HepG2 (cell line): ENCODE data around the gene GAB3. TPM values are rescaled to one million over a fixed set of nuclear protein-coding genes. Genes with fewer than 3 reads are reported as not detected.

Experiments used
- ATAC-seq: fragments of 200-7000 bp; cut with Tn5 transposase; 3 replicates; pipeline ENCODE4 v1.9.1; 2020; ENCODE audit warnings: mild to moderate bottlenecking, moderate library complexity
- BruUV-seq: library from RNA; stranded (reverse); fragments of 400-500 nt; replicated peaks from 2 replicates; lab custom pipeline; 2021; lab: Mats Ljungman, UMichigan
- CTCF ChIA-PET: fragments of 300-600 bp; formaldehyde crosslinking; extraction: SDS; loops from one replicate; lab custom pipeline; 2021; ENCODE audit warnings: low total read pairs, inconsistent platforms, low intra/inter-chr PET ratio; lab: Yijun Ruan, JAX
- POLR2A ChIA-PET: fragments of 350-600 bp; sonication (Branson Sonifier 250); formaldehyde crosslinking; loops from one replicate; lab custom pipeline; 2020; ENCODE audit warnings: antibody characterized with exemption, inconsistent platforms; lab: Yijun Ruan, JAX
- DNase-seq: peaks from one replicate; pipeline ENCODE4 v3.0.0-alpha.2; 2015; ENCODE audit warnings: low spot score
- FAIRE-seq: peaks from 3 replicates; lab custom pipeline; 2011; peaks lifted over from hg19 to GRCh38; lab: Jason Lieb, UNC
- H2AFZ ChIP-seq: one replicate; pipeline ENCODE4 v1.6.1; 2011; ENCODE audit warnings: low read length, inconsistent platforms
- H3K27ac ChIP-seq: fragments of 300-600 bp; 3 replicates; pipeline ENCODE4 v1.8.0; 2011; ENCODE audit warnings: mixed run types, mild to moderate bottlenecking, mixed read lengths, low read length, inconsistent platforms; ENCODE audit not compliant: insufficient read depth; ENCODE audit errors: extremely low read length
- H3K27me3 ChIP-seq, 2 experiments: fragments of 200-600 bp in 1 of 2; 2 replicates in 1 of 2; 3 replicates in 1 of 2; pipeline versions ENCODE4 v1.6.0 to v1.8.0; 2011; ENCODE audit warnings: low read length in 2 of 2, mild to moderate bottlenecking in 2 of 2, moderate library complexity in 2 of 2, inconsistent platforms in 1 of 2; ENCODE audit not compliant: insufficient read depth in 2 of 2, control insufficient read depth in 1 of 2
- H3K36me3 ChIP-seq, 2 experiments: fragments of 200-600 bp in 1 of 2; replicated peaks in 1 of 2; 2 replicates in 1 of 2; 3 replicates in 1 of 2; pipeline versions ENCODE4 v1.5.1 to v1.8.0; 2011; ENCODE audit warnings: low read length in 2 of 2, inconsistent platforms in 1 of 2; ENCODE audit not compliant: insufficient read depth in 2 of 2, control insufficient read depth in 1 of 2
- H3K4me1 ChIP-seq: 2 replicates; pipeline ENCODE4 v1.5.1; 2012; ENCODE audit warnings: low read length, inconsistent platforms; ENCODE audit not compliant: insufficient read depth
- H3K4me2 ChIP-seq: 2 replicates; pipeline ENCODE4 v1.6.0; 2011; ENCODE audit warnings: low read depth, low read length, inconsistent platforms
- H3K4me3 ChIP-seq, 3 experiments: fragments of 200-600 bp in 1 of 3; sonication (generic), shearing (Covaris generic) in 1 of 3; replicated peaks in 1 of 3; 2 replicates each; pipeline ENCODE4 v1.5.1; 2011 to 2016; ENCODE audit warnings: low read length in 3 of 3, inconsistent platforms in 2 of 3, low read depth in 2 of 3, mild to moderate bottlenecking in 2 of 3, control low read depth in 1 of 3, mixed read lengths in 1 of 3; ENCODE audit not compliant: insufficient read depth in 1 of 3
- H3K79me2 ChIP-seq: one replicate; pipeline ENCODE4 v1.6.1; 2011; ENCODE audit warnings: low read length, inconsistent platforms; ENCODE audit not compliant: insufficient read depth
- H3K9ac ChIP-seq: 2 replicates; pipeline ENCODE4 v1.6.0; 2011; ENCODE audit warnings: mild to moderate bottlenecking, low read depth, low read length, inconsistent platforms; ENCODE audit not compliant: insufficient read depth
- H3K9me3 ChIP-seq: 2 replicates; pipeline ENCODE4 v1.5.1; 2012; ENCODE audit warnings: mild to moderate bottlenecking, low read length
- H4K20me1 ChIP-seq: 2 replicates; pipeline ENCODE4 v1.6.0; 2011; ENCODE audit warnings: inconsistent platforms, mild to moderate bottlenecking, low read length, moderate library complexity; ENCODE audit not compliant: insufficient read depth
- DNMT1 ChIP-seq: sonication (generic); formaldehyde crosslinking; IDR thresholded peaks from 2 replicates; pipeline ENCODE4 v1.5.1; 2020; ENCODE audit warnings: mild to moderate bottlenecking, missing genetic modification reagents
- FIP1L1 ChIP-seq: fragments of 200-400 bp; formaldehyde crosslinking; IDR thresholded peaks from 2 replicates; pipeline ENCODE4 v1.6.1; 2018; ENCODE audit warnings: low read depth, mild to moderate bottlenecking, low read length, moderate library complexity, borderline replicate concordance; ENCODE audit not compliant: insufficient read depth
- HMGA1 ChIP-seq: sonication (generic); formaldehyde crosslinking; conservative IDR thresholded peaks from 2 replicates; pipeline ENCODE4 v1.4.0; 2020; ENCODE audit warnings: missing genetic modification reagents
- MTA3 ChIP-seq: sonication (generic); formaldehyde crosslinking; IDR thresholded peaks from 2 replicates; pipeline ENCODE4 v1.4.0; 2020; ENCODE audit warnings: missing genetic modification reagents
- NKX3-1 ChIP-seq: sonication (generic); formaldehyde crosslinking; IDR thresholded peaks from 2 replicates; pipeline ENCODE4 v1.5.0; 2020; ENCODE audit warnings: missing genetic modification reagents
- PHB2 ChIP-seq: fragments of 450-650 bp; IDR thresholded peaks from 2 replicates; pipeline ENCODE4 v1.6.1; 2018; ENCODE audit not compliant: partially characterized antibody
- PPARG ChIP-seq: conservative IDR thresholded peaks from 2 replicates; pipeline ENCODE4 v1.6.1; 2016; ENCODE audit warnings: missing biosample characterization, missing genetic modification reagents
- RFXANK ChIP-seq: IDR thresholded peaks from 2 replicates; pipeline ENCODE4 v1.6.1; 2016
- YEATS2 ChIP-seq: sonication (generic); formaldehyde crosslinking; IDR thresholded peaks from 2 replicates; pipeline ENCODE4 v1.4.0; 2020; ENCODE audit warnings: missing genetic modification reagents, borderline replicate concordance
- ZNF264 ChIP-seq: sonication (generic); formaldehyde crosslinking; IDR thresholded peaks from 2 replicates; pipeline ENCODE4 v1.4.0; 2020; ENCODE audit warnings: missing genetic modification reagents
- ZNF761 ChIP-seq: sonication (generic); formaldehyde crosslinking; conservative IDR thresholded peaks from 2 replicates; pipeline ENCODE4 v1.4.0; 2020; ENCODE audit warnings: mild to moderate bottlenecking, missing genetic modification reagents
- WGBS: methylation state at CpG from one replicate; pipeline ENCODE4 v1.1.6; 2017; ENCODE audit warnings: low lambda C conversion rate; 5-methylcytosine and 5-hydroxymethylcytosine counted together
- in situ Hi-C: cut with HindIII; loops from 2 replicates; pipeline ENCODE4 v1.10.0; 2017; ENCODE audit warnings: low pct_unique_long_range_greater_than_20kb; ENCODE audit not compliant: extremely low pct_ligation_motif_present
- intact Hi-C: fragments of 100-400 bp; cut with micrococcal nuclease; formaldehyde crosslinking; loops from one replicate; pipeline ENCODE4 v1.10.0; 2022; ENCODE audit not compliant: unreplicated experiment
- polyA plus RNA-seq, 8 experiments: library from polyadenylated mRNA; depleted of rRNA in 3 of 8; stranded (reverse) in 7 of 8; unstranded in 1 of 8; fragments of >200 nt; fragmentation: Illumina TruSeq in 4 of 8; extraction: Trizol in 4 of 8; gene quantifications; 2 replicates each; pipeline versions ENCODE4 v1.2.1 to v1.2.3, GENCODE V29; 2011 to 2016; ENCODE audit warnings: low read depth in 4 of 8, missing spikeins in 1 of 8, mixed read lengths in 1 of 8; ENCODE audit not compliant: insufficient read depth in 1 of 8
- total RNA-seq, 5 experiments: library from RNA; depleted of rRNA; stranded (reverse); fragments of >200 nt; fragmentation: Illumina TruSeq; extraction: Trizol; gene quantifications; 2 replicates each; pipeline ENCODE4 v1.2.3, GENCODE V29; 2016; ENCODE audit warnings: low read depth in 1 of 5
- TF ChIP-seq, protein P1 (sequence below): sonication (generic); formaldehyde crosslinking; IDR thresholded peaks from 2 replicates; pipeline ENCODE4 v1.8.0; 2022; ENCODE audit warnings: low read depth, missing genetic modification reagents
- TF ChIP-seq, protein P2 (sequence below): sonication (generic); formaldehyde crosslinking; IDR thresholded peaks from 2 replicates; pipeline ENCODE4 v1.4.0; 2020; ENCODE audit warnings: low read depth, missing genetic modification reagents
- TF ChIP-seq, protein P3 (sequence below): fragments of 450-650 bp; IDR thresholded peaks from 2 replicates; pipeline ENCODE4 v1.6.1; 2017

GAB3 gene
- total and polyA plus RNA-seq, 2 of the 13 experiments (the other 11 are each of a cell fraction or from before 2014, with no cell fraction given), result not detected

DNA sequence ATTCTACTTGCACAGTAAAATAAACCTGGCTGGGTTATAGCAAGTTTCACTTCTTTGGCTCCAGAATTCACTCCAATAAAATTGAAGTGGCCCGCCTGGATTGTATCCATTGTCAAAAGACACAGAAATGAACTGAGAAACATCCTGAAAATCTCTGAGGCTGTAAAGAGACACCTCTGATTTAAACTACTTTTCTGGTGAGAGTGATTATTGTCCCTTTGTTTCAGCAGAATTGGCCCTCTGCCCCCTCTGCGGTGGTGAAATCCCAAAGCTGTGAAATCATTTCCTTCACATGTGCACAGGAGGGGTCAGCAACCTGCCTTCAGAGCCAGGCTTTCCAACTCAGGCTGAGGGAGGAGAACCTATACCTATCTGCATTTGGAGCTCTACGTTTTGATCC lies 23.0 kb downstream of the GAB3 start:
- Histone ChIP-seq H2AFZ (no peak overlapping the region), H3K4me3 (no peak overlapping the region), H4K20me1 (no peaks in the 10 kb centered on the region), H3K9me3 (no peaks in the 10 kb centered on the region), H3K27ac (no peak overlapping the region), H3K36me3 (no peaks in the 10 kb centered on the region), H3K9ac (no peak overlapping the region), H3K27me3 (no peaks in the 10 kb centered on the region), H3K4me2 (no peak overlapping the region), H3K79me2 (no peaks in the 10 kb centered on the region), H3K4me1 (no peaks in the 10 kb centered on the region)
- TF ChIP-seq, protein P1, sequence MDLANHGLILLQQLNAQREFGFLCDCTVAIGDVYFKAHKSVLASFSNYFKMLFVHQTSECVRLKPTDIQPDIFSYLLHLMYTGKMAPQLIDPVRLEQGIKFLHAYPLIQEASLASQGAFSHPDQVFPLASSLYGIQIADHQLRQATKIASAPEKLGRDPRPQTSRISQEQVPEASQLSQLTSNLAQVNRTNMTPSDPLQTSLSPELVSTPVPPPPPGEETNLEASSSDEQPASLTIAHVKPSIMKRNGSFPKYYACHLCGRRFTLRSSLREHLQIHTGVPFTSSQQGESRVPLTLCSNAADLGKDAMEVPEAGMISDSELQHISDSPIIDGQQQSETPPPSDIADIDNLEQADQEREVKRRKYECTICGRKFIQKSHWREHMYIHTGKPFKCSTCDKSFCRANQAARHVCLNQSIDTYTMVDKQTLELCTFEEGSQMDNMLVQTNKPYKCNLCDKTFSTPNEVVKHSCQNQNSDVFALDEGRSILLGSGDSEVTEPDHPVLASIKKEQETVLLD (CRISPR knock-in tag), result no peak
- in situ Hi-C loops (no loop called here), intact Hi-C loops (no loop called here)
- no peak for FAIRE-seq
- no peak for ATAC-seq
- ChIA-PET POLR2A (no interaction called here), CTCF (no interaction called here)
- BruUV-seq, result no TSS peak
- DNase-seq, result no peak
- WGBS, result 33% methylated on average over 3 of the region's 3 CpGs

DNA sequence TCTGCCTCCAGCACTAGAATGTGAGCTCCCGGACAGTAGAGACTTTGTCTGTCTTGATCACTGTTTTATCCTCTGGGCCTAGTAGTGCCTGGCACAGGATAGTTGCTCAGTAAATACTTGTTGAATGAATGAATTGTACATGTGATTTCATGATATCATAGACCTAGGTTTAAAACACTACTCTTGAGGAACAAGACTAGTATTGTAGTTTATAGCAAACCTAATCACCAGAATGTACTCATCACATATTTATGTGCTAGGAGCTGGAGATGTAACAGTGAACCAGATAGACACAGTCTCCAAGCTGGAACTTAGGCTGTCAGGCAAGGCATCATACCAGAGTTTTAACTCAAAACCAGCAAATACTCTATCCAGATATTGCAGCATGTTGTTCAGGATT lies 23.5 kb downstream of the GAB3 start:
- H3K27me3 ChIP-seq, result no peaks in the 10 kb centered on the region
- no peaks in the 10 kb centered on the region for H4K20me1 ChIP-seq
- BruUV-seq, result no TSS peak
- ChIA-PET POLR2A (no interaction called here), CTCF (no interaction called here)
- H3K79me2 ChIP-seq, result no peaks in the 10 kb centered on the region
- no peaks in the 10 kb centered on the region for H3K4me1 ChIP-seq
- no peaks in the 10 kb centered on the region for H3K36me3 ChIP-seq
- H3K4me2 ChIP-seq, result no peak overlapping the region
- FAIRE-seq (no peak), DNase-seq (no peak), ATAC-seq (no peak)
- intact Hi-C loops, result no loop called here
- H2AFZ ChIP-seq, result no peak overlapping the region
- WGBS, result 0% methylated on average over 1 of the region's 1 CpG
- in situ Hi-C loops, result no loop called here
- no peak overlapping the region for H3K27ac ChIP-seq
- H3K9me3 ChIP-seq, result no peaks in the 10 kb centered on the region
- no peak overlapping the region for H3K4me3 ChIP-seq
- no peak overlapping the region for H3K9ac ChIP-seq
- TF ChIP-seq ZNF264 (no peak), DNMT1 (CRISPR knock-in tag) (no peak), MTA3 (CRISPR knock-in tag) (no peak), HMGA1 (no peak), NKX3-1 (no peak), PPARG (CRISPR knock-in tag) (no peak), YEATS2 (CRISPR knock-in tag) (no peak), ZNF761 (CRISPR knock-in tag) (no peak), RFXANK (CRISPR knock-in tag) (no peak), PHB2 (no peak), FIP1L1 (no peak)
- TF ChIP-seq, protein P2, sequence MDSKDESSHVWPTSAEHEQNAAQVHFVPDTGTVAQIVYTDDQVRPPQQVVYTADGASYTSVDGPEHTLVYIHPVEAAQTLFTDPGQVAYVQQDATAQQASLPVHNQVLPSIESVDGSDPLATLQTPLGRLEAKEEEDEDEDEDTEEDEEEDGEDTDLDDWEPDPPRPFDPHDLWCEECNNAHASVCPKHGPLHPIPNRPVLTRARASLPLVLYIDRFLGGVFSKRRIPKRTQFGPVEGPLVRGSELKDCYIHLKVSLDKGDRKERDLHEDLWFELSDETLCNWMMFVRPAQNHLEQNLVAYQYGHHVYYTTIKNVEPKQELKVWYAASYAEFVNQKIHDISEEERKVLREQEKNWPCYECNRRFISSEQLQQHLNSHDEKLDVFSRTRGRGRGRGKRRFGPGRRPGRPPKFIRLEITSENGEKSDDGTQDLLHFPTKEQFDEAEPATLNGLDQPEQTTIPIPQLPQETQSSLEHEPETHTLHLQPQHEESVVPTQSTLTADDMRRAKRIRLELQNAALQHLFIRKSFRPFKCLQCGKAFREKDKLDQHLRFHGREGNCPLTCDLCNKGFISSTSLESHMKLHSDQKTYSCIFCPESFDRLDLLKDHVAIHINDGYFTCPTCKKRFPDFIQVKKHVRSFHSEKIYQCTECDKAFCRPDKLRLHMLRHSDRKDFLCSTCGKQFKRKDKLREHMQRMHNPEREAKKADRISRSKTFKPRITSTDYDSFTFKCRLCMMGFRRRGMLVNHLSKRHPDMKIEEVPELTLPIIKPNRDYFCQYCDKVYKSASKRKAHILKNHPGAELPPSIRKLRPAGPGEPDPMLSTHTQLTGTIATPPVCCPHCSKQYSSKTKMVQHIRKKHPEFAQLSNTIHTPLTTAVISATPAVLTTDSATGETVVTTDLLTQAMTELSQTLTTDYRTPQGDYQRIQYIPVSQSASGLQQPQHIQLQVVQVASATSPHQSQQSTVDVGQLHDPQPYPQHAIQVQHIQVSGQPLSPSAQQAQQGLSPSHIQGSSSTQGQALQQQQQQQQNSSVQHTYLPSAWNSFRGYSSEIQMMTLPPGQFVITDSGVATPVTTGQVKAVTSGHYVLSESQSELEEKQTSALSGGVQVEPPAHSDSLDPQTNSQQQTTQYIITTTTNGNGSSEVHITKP, result no peak
- TF ChIP-seq, protein P3, sequence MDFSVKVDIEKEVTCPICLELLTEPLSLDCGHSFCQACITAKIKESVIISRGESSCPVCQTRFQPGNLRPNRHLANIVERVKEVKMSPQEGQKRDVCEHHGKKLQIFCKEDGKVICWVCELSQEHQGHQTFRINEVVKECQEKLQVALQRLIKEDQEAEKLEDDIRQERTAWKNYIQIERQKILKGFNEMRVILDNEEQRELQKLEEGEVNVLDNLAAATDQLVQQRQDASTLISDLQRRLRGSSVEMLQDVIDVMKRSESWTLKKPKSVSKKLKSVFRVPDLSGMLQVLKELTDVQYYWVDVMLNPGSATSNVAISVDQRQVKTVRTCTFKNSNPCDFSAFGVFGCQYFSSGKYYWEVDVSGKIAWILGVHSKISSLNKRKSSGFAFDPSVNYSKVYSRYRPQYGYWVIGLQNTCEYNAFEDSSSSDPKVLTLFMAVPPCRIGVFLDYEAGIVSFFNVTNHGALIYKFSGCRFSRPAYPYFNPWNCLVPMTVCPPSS, result no peak
